ENCODE data around the gene ERBB3. TPM values are rescaled to one million over a fixed set of nuclear protein-coding genes. Genes with fewer than 3 reads are reported as not detected.
A peak's percentile ranks its signal among the peaks of the same experiment; 100 is the strongest.

ERBB3 gene
- total RNA-seq, 2 experiments from 2014 or later: not detected

DNA sequence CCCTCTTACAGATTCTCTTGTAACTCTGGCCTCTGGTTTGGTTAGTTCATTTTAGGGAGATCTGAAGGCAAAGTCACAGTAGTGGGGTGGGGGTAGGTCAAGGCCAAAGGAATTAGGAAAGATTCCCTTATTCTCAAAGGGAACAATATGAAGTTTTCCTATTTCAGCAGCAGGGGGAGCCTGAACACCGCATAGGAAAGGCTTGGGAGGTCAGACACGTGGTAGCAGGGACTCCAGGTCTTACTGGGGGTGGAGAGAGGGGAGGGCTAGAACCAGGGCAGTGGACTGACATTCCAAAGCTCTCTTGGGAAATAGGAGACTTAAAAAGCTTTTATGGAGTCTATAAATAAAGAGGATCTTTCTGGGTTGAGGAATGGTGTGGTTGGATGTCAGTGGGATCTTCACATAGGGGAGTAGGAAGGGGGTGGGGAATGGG, 39.4 kb downstream of the ERBB3 start:
- Histone ChIP-seq H3K4me1 (ENCODE audit: insufficient read depth, low read length, poor library complexity, severe bottlenecking) (peaks cover 33% of the 10 kb centered on the region), H2AFZ (ENCODE audit: low read length) (no peak overlapping the region), H3K4me2 (ENCODE audit: low read length) (peak overlapping the region; percentile 85), H3K36me3 (ENCODE audit: insufficient read depth, low read length) (peaks cover 46% of the 10 kb centered on the region), H4K20me1 (ENCODE audit: insufficient read depth, low read length) (no peaks in the 10 kb centered on the region), H3K27ac (ENCODE audit: low read depth, low read length, poor library complexity, severe bottlenecking) (peak overlapping the region; percentile 67), H3K4me3 (ENCODE audit: low read depth, low read length, poor library complexity, severe bottlenecking) (peak overlapping the region; percentile 91), H3K79me2 (ENCODE audit: insufficient read depth, low read depth, low read length) (peaks cover 16% of the 10 kb centered on the region), H3K9me3 (ENCODE audit: low read length) (no peaks in the 10 kb centered on the region), H3K9me2 (ENCODE audit: insufficient read depth, low read length) (no peaks in the 10 kb centered on the region)
- intact Hi-C loops (cut with micrococcal nuclease; ENCODE audit: unreplicated experiment): loop anchor here (1.0 to 10.0 kb wide), 9 partner anchors 33 to 515 kb away; partner anchors contain the start of genes ANKRD52, BAZ2A, MYL6B and NABP2
- ChIA-PET POLR2A (interaction anchor here (0.9 to 5.7 kb wide), 10 partner anchors 9 to 341 kb away, joined by 3 to 64 read pairs (median 4); partner anchors contain the start of genes ESYT1, PA2G4, RNF41 and SMARCC2), CTCF (ENCODE audit: unreplicated experiment) (interaction anchor here (0.5 to 2.6 kb wide), 7 partner anchors 8 to 342 kb away, joined by 3 to 23 read pairs (median 4); partner anchors contain the start of genes ESYT1, PA2G4 and SMARCC2)
- BruUV-seq (replicated peaks): no TSS peak
- TF ChIP-seq EZH2phosphoT487 (IDR thresholded peaks at IDR 0.05; ENCODE audit: borderline replicate concordance, low read depth, low read length): no peak
- TF ChIP-seq, protein P1, sequence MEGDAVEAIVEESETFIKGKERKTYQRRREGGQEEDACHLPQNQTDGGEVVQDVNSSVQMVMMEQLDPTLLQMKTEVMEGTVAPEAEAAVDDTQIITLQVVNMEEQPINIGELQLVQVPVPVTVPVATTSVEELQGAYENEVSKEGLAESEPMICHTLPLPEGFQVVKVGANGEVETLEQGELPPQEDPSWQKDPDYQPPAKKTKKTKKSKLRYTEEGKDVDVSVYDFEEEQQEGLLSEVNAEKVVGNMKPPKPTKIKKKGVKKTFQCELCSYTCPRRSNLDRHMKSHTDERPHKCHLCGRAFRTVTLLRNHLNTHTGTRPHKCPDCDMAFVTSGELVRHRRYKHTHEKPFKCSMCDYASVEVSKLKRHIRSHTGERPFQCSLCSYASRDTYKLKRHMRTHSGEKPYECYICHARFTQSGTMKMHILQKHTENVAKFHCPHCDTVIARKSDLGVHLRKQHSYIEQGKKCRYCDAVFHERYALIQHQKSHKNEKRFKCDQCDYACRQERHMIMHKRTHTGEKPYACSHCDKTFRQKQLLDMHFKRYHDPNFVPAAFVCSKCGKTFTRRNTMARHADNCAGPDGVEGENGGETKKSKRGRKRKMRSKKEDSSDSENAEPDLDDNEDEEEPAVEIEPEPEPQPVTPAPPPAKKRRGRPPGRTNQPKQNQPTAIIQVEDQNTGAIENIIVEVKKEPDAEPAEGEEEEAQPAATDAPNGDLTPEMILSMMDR (conservative IDR thresholded peaks at IDR 0.05; ENCODE audit: low read length): peak; percentile 94
- peak; percentile 84 for DNase-seq (ENCODE audit: low spot score)

DNA sequence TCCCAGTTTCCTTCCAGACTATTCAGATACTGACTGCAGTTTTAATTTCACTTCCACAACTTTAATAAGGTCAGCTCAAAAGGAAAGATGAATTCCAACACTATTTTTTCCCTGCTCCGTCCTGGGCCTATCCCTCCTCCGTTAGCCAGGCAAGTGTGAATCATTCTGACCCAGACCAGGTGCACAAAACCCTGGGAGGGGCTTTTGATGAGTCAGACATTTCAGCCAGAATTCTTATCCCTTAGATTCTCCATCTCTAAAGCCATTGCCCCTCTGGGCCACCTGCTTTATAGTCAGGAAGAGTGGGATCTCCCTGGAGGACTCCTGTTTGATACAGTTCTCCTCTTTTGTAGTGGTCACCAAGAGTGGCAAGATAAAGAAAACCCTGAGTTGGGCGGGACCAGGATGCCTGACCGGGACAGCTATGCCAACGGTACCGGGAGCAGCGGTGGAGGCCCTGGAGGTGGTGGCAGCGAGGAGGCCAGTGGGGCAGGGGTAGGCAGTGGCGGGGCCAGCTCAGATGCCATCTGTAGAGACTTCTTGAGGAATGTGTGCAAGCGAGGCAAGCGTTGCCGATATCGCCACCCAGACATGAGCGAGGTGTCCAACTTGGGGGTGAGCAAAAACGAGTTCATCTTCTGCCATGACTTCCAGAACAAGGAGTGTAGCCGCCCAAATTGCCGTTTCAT, 40.3 kb downstream of the ERBB3 start:
- H3K9me3 ChIP-seq (ENCODE audit: low read length): no peaks in the 10 kb centered on the region
- TF ChIP-seq, protein P1 (conservative IDR thresholded peaks at IDR 0.05; ENCODE audit: low read length): no peak
- no peak for TF ChIP-seq EZH2phosphoT487 (IDR thresholded peaks at IDR 0.05; ENCODE audit: borderline replicate concordance, low read depth, low read length)
- H3K4me3 ChIP-seq (ENCODE audit: low read depth, low read length, poor library complexity, severe bottlenecking): no peak overlapping the region
- H4K20me1 ChIP-seq (ENCODE audit: insufficient read depth, low read length): no peaks in the 10 kb centered on the region
- no peak overlapping the region for H3K27ac ChIP-seq (ENCODE audit: low read depth, low read length, poor library complexity, severe bottlenecking)
- peaks cover 42% of the 10 kb centered on the region for H3K36me3 ChIP-seq (ENCODE audit: insufficient read depth, low read length)
- peaks cover 16% of the 10 kb centered on the region for H3K79me2 ChIP-seq (ENCODE audit: insufficient read depth, low read depth, low read length)
- H2AFZ ChIP-seq (ENCODE audit: low read length): no peak overlapping the region
- no TSS peak for BruUV-seq (replicated peaks)
- ChIA-PET POLR2A (interaction anchor here (1.0 to 5.7 kb wide), 6 partner anchors 8 to 341 kb away, joined by 3 to 64 read pairs (median 4); partner anchors contain the start of genes ESYT1 and PA2G4), CTCF (ENCODE audit: unreplicated experiment) (interaction anchor here (0.5 to 2.6 kb wide), 6 partner anchors 7 to 341 kb away, joined by 3 to 23 read pairs (median 4); partner anchors contain the start of genes PA2G4 and SMARCC2)
- no peaks in the 10 kb centered on the region for H3K9me2 ChIP-seq (ENCODE audit: insufficient read depth, low read length)
- peak overlapping the region; percentile 85 for H3K4me2 ChIP-seq (ENCODE audit: low read length)
- intact Hi-C loops (cut with micrococcal nuclease; ENCODE audit: unreplicated experiment): no loop called here
- peaks cover 35% of the 10 kb centered on the region for H3K4me1 ChIP-seq (ENCODE audit: insufficient read depth, low read length, poor library complexity, severe bottlenecking)
- no peak for DNase-seq (ENCODE audit: low spot score)
